Measurements from ENCODE around the gene CHFR.
"Not testable (repeated sequence)": the region's sequence is repeated elsewhere in the genome, so short reads cannot be mapped to it uniquely, and the experiment has no call there.

The CHFR gene

DNA sequence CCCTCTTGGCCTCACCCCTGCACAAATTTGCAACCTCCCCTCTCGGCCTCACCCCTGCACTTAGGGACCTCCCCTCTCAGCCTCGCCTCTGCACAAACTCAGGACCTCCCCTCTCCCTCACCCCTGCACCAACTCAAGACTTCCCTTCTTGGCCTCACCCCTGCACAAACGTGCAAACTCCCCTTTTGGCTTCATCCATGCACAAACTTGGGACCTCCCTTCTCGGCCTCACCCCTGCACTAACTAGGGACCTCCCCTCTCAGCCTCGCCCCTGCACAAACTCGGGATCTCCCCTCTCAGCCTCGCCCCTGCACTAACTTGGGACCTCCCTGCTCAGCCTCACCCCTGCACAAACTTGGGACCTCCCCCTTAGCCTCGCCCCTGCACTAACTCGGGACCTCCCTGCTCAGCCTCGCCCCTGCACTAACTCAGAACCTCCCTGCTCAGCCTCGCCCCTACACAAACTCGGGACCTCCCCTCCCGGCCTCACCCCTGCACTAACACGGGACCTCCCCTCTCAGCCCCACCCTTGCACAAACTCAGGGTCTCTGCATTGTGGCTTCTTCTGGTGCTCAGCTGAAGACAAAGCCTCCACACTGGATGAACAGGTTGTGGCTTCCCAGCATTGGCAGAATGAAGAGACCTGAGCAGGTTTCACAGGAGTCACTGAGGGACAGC lies 47.7 kb downstream of the CHFR start:
- no peak for DNase-seq

DNA sequence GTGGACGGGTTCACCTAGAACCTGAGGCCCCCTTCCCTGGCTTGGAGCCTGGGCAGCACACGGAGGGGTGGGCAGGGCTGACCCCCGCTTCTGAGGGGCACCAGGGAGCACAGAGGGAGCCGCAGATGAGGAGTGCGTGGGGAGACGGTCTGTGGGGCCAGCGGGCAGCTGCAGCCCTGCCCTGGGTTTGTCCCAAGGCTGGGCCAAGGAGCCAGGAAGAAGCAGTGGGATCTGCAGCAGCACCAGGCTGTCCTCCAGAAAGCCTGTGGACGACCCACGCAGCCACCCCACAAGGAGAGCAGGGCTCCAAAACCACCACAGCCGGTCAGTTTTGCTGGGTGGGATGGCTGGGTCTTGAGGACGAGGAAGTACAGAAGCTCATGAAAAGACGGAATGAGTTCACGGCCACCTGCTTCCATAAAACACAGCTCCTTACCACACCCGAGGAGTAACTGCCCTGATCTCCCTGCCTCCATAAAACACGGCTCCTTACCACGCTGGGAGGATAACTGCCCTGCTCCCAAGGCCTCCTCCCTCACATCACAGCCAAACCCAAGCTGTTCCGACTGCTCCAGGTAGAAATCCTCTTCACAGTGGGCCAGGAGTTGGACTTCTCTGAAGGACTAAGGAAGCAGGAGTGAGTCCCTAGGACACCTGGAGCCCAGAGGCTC lies 48.9 kb downstream of the CHFR start:
- DNase-seq: no peak

- no peak for DNase-seq
Observed at GRCh38 chr12:132837693-132838409, 49.6 kb downstream of the CHFR start.

GRCh38 chr12:132836795-132837331 lies 50.5 kb downstream of the CHFR start:
- no peak for DNase-seq

DNA sequence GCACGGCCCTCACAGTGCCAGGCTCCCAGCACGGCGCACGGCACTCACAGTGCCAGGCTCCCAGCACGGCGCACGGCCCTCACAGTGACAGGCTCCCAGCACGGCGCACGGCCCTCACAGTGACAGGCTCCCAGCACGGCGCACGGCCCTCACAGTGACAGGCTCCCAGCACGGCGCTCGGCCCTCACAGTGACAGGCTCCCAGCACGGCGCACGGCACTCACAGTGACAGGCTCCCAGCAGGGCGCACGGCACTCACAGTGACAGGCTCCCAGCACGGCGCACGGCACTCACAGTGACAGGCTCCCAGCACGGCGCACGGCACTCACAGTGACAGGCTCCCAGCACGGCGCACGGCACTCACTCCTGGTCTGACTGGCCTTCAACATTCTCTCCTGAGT lies 51.2 kb downstream of the CHFR start:
- not testable (repeated sequence) for DNase-seq

DNA sequence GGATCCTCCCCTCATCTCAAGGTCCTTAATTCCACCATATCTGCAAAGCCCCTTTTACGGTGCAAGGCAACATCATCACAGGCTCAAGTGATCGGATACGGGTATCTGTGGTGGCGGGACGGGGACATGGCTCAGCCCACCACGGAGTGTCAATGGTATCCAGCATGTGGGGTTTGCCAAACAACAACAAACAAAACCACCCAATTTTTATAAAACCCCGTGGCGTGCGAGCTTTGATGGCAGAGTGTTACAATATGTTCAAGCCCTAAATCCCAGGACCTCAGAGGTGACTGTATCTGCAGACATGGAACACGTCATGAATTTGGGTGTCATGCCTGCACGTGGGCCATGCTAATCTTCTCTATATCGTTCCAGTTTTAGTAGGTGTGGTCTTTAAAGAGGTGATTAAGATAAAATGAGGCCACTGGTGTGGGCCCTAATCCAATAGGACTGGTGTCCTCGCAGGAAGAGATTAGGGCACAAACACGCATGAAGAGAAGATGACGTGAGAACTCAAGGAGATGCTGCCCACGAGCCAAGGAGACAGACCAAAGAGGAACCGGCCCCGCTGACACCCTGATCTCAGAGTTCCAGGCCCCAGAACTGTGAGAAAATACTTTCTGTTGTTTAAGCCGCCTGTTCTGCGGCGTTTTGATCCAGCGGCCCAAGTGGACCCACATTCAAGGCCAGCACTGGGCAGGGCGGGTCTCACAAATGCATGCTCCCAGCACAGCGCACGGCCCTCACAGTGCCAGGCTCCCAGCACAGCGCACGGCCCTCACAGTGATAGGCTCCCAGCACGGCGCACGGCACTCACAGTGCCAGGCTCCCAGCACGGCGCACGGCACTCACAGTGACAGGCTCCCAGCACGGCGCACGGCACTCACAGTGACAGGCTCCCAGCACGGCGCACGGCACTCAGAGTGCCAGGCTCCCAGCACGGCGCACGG lies 52.1 kb downstream of the CHFR start:
- DNase-seq: no peak

- no peak for DNase-seq
Observed at GRCh38 chr12:132834181-132834711, 53.2 kb downstream of the CHFR start.

- DNase-seq: no peak
Observed at GRCh38 chr12:132833341-132833740, 54.1 kb downstream of the CHFR start.

- no peak for DNase-seq
Observed at GRCh38 chr12:132831771-132832170, 55.6 kb downstream of the CHFR start.

GRCh38 chr12:132828706-132829534 lies 58.5 kb downstream of the CHFR start, which contains the start of gene GOLGA3:
Gene GOLGA3, minus strand, starts transcription at chr12:132828869. Its CDS starts 6,741 bp downstream, at chr12:132822128.
- peak; percentile 97 for DNase-seq

- DNase-seq: peak; percentile 29
Observed at GRCh38 chr12:132827763-132828703, 59.4 kb downstream of the CHFR start.

DNA sequence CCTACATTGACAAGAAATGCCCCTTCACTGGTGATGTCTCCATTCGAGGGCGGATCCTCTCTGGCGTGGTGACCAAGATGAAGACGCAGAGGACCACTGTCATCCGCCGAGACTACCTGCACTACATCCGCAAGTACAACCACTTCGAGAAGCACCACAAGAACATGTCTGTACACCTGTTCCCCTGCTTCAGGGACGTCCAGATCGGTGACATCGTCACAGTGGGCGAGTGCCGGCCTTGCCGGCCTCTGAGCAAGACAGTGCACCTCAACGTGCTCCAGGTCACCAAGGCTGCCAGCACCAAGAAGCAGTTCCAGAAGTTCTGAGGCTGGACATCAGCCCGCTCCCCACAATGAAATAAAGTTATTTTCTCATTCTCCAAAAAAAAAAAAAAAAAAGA lies 61.5 kb downstream of the CHFR start:
- no peak for DNase-seq

DNA sequence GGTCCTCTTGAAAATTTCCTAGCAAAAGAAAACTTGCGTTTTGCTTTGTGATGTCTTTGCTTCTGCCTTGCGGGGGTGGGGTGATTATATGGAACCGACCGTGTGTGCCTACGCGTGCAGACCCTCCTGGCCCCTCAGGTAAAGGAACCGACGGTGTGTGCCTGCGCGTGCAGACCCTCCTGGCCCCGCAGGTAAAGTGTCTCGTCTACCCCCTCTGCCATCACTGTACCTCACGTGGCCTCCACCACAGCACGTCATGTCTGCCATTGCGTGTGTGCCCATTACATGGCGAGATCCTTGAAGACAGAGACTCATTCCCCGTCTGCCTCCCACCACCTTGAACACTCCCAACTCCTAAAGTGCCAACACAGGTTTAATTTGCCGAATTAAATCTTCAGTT lies 62.3 kb downstream of the CHFR start:
- DNase-seq: no peak

GRCh38 chr12:132824053-132824452 lies 63.4 kb downstream of the CHFR start:
- DNase-seq: no peak

GRCh38 chr12:132818562-132818961 lies 68.8 kb downstream of the CHFR start:
- DNase-seq: no peak

DNA sequence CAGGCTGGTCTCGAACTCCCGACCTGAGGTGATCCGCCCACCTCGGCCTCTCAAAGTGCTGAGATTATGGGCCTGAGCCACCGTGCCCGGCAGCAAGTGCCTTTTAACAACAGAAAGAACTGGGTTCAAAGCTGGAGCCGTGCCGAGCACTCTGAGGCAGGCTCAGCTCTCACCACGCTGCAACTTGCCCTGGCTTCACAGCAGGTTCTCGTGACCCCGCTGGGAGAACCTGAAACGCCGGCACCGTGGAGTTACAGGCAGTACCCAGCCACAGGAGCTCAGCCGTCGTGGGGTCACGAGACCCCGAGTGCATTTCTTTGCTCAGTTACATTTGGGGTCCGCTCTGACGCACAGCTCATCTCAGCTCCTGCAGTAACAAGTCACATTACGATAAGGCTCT lies 73.2 kb downstream of the CHFR start:
- no peak for DNase-seq

- no peak for DNase-seq
Observed at GRCh38 chr12:132813443-132813842, 74.0 kb downstream of the CHFR start.

DNA sequence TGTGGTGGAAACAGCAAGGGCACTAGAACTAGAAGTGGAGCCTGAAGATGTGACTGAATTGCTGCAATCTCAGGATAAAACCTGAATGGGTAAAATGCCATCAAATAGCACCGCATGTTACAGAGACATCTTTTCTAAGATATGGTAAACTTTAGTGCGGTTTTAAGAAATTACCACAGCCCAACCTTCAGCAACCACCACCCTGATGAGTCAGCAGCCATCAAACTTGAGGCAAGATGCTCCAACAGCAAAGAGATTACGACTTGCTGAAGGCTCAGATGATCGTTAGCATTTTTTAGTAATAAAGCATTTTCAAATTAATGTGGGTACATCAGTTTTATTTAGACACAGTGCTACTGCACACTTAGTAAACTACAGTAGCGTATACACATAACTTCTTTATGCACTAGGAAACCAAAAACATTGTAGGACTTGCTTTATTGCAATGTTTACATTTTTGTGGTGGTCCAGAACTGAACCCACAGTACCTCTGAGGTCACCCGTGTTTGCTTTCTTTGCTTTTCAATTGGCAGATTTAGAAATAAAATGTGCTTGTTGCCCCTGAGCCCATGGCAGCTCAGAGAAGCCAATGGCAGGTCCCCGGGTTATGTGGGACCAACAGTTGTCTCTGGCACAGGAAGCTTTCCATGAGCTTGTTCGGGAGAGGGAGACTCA lies 74.6 kb downstream of the CHFR start:
- DNase-seq: no peak

DNA sequence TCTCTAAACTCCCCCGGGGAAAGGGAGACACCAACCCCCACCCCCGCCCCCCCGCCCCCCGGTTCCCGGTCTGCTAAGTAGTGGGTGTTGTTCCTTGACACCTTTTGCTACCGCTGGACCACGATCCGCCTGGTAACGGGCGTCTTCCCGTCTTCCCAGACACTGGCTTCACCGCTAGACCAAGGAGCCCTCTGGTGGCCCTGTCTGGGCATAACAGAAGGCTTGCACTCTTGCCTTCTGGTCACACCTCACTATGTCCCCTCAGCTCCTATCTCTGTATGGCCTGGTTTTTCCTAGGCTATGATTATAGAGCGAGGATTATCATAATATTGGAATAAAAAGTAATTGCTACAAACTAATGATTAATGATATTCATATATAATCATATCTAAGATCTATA lies 78.0 kb downstream of the CHFR start:
- not testable (repeated sequence) for DNase-seq
